ENCODE results near the gene LCE3C.
"Not testable (repeated sequence)": the region's sequence is repeated elsewhere in the genome, so short reads cannot be mapped to it uniquely, and the experiment has no call there.

Gene LCE3C

GRCh38 chr1:152599934-152600333, at the start of gene LCE3C:
LCE3C (plus strand) TSS chr1:152600234; CDS start chr1:152600732, 498 bp downstream.
- DNase-seq, result no peak

GRCh38 chr1:152565115-152565514, 34.9 kb upstream of the LCE3C start:
- no peak for DNase-seq

- no peak for DNase-seq
Observed at GRCh38 chr1:152565535-152566215, 34.4 kb upstream of the LCE3C start.

GRCh38 chr1:152566681-152567080, 33.4 kb upstream of the LCE3C start, which contains the start of gene LCE3E:
LCE3E (minus strand) TSS chr1:152566780; CDS start chr1:152566208, 572 bp downstream.
- DNase-seq, result no peak

- DNase-seq, result no peak
Observed at GRCh38 chr1:152577168-152577567, 22.9 kb upstream of the LCE3C start.

GRCh38 chr1:152579526-152579925, 20.5 kb upstream of the LCE3C start:
- not testable (repeated sequence) for DNase-seq

- no peak for DNase-seq
Observed at GRCh38 chr1:152580433-152580832, 19.6 kb upstream of the LCE3C start, which contains the start of gene LCE3D. LCE3D (minus strand) TSS chr1:152580516; CDS start chr1:152579936, 580 bp downstream.

GRCh38 chr1:152582647-152583046, 17.4 kb upstream of the LCE3C start:
- no peak for DNase-seq

- DNase-seq, result no peak
Observed at GRCh38 chr1:152585586-152585985, 14.4 kb upstream of the LCE3C start.

- DNase-seq, result no peak
Observed at GRCh38 chr1:152596986-152597385, 3.0 kb upstream of the LCE3C start.

- no peak for DNase-seq
Observed at GRCh38 chr1:152613511-152613910, 13.5 kb downstream of the LCE3C start, which contains the start of gene LCE3B. LCE3B (plus strand) TSS chr1:152613811; CDS start chr1:152613811, 0 bp downstream.

GRCh38 chr1:152621993-152622392, 22.0 kb downstream of the LCE3C start:
- no peak for DNase-seq

- no peak for DNase-seq
Observed at GRCh38 chr1:152622803-152623202, 22.8 kb downstream of the LCE3C start, which contains the start of gene LCE3A. LCE3A (minus strand) TSS chr1:152623103; CDS start chr1:152623103, 0 bp downstream.

GRCh38 chr1:152623203-152623844, 23.3 kb downstream of the LCE3C start:
- DNase-seq, result no peak

GRCh38 chr1:152626744-152627143, 26.7 kb downstream of the LCE3C start:
- no peak for DNase-seq

GRCh38 chr1:152630596-152630995, 30.6 kb downstream of the LCE3C start:
- DNase-seq, result no peak

GRCh38 chr1:152640351-152640750, 40.3 kb downstream of the LCE3C start:
- DNase-seq, result no peak

GRCh38 chr1:152643945-152644344, 43.9 kb downstream of the LCE3C start:
- DNase-seq, result no peak

GRCh38 chr1:152645146-152645545, 45.1 kb downstream of the LCE3C start:
- DNase-seq, result no peak

- no peak for DNase-seq
Observed at GRCh38 chr1:152646656-152647055, 46.6 kb downstream of the LCE3C start.
